Activated naive CD8-positive, alpha-beta T cell treated with anti-CD3 and anti-CD28 coated beads, Interleukin-2, amount 10 ng/mL, durations not matched to agents 7 days and 5 days (primary cell): ENCODE results near the gene RGS3. TPM values are rescaled to one million over a fixed set of nuclear protein-coding genes. Genes with fewer than 3 reads are reported as not detected.
A peak's percentile ranks its signal among the peaks of the same experiment; 100 is the strongest.

Experiments used
- ATAC-seq: fragments of 150-1000 bp; cut with Tn5 transposase; one replicate; pipeline ENCODE4 v1.10.0; 2021; ENCODE audit warnings: low read depth, moderate library complexity
- POLR2A ChIA-PET: fragments of 350-600 bp; sonication (Branson Sonifier 250); formaldehyde crosslinking; loops from one replicate; lab custom pipeline; 2021; ENCODE audit warnings: antibody characterized with exemption; lab: Charles Lee
- DNase-seq: peaks from one replicate; pipeline ENCODE4 v3.0.0; 2021
- H3K27ac Mint-ChIP-seq: one replicate; pipeline ENCODE4 v1.8.0; 2022; ENCODE audit warnings: mild to moderate bottlenecking, mixed read lengths
- H3K27me3 Mint-ChIP-seq: one replicate; pipeline ENCODE4 v1.8.0; 2022; ENCODE audit warnings: mild to moderate bottlenecking, moderate library complexity, mixed read lengths
- H3K36me3 Mint-ChIP-seq: one replicate; pipeline ENCODE4 v1.8.0; 2021; ENCODE audit warnings: mild to moderate bottlenecking, mixed read lengths
- H3K4me1 Mint-ChIP-seq: one replicate; pipeline ENCODE4 v1.8.0; 2021; ENCODE audit warnings: mixed read lengths
- H3K4me3 Mint-ChIP-seq: one replicate; pipeline ENCODE4 v1.8.0; 2022; ENCODE audit warnings: mild to moderate bottlenecking, moderate library complexity, mixed read lengths
- H3K9me3 Mint-ChIP-seq: one replicate; pipeline ENCODE4 v1.8.0; 2021; ENCODE audit warnings: mixed read lengths
- total RNA-seq, 2 experiments: library from RNA; stranded (reverse); gene quantifications; one replicate each; pipeline ENCODE4 v1.2.3, GENCODE V29; 2021

RGS3 gene
- total RNA-seq, 2 experiments from 2014 or later, result 63.2 to 65.5 TPM

DNA sequence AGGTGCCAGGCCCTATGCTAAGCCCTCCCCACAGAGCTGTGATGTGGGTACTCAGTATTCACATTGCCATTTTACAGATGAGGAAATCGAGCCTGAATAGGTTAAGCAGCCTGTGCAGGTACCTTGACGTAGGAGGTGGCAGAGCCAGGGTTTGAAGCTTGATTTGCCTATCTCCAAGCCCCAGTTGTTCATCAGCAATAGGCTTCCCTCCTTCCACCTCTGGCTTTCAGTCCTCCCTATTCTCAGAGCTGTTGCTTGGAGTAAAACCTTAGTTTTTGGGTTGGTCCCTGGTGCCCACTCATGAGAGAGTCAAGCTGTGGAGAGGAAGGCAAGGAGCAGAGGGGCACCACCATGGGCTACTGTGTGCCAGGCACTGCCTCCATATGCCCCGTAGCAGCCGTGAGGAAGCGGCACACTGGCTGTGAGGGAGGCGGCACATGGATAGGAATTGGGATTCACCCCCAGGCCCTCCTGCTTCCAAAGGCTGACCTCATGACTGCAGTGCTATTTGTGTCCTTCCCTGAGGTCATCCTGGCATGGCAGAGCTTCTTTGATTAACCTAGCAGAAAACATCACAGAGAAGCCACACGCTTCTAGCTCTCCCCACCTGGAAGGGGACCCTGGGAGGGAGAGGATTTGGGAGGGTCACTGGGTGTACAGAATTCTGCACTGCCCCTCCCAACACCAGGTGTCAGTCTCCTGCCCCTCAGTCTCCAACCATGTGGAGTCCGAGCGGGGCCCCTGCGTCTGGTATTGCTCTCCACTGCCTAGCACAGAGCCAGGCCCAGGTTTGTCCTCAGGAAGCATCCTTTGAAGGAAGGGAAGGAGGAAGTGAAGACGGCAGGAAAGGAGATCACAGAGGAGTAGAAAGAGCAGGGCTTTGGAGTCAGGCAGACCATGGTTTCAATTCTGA lies 109.8 kb downstream of the RGS3 start:
- Mint-ChIP-seq H3K4me1 (peaks cover 37% of the 10 kb centered on the region), H3K27me3 (no peaks in the 10 kb centered on the region), H3K27ac (no peak overlapping the region), H3K36me3 (peaks cover 2% of the 10 kb centered on the region), H3K4me3 (no peak overlapping the region), H3K9me3 (no peaks in the 10 kb centered on the region)
- POLR2A ChIA-PET, result no interaction called here
- DNase-seq, result no peak
- ATAC-seq, result no peak

DNA sequence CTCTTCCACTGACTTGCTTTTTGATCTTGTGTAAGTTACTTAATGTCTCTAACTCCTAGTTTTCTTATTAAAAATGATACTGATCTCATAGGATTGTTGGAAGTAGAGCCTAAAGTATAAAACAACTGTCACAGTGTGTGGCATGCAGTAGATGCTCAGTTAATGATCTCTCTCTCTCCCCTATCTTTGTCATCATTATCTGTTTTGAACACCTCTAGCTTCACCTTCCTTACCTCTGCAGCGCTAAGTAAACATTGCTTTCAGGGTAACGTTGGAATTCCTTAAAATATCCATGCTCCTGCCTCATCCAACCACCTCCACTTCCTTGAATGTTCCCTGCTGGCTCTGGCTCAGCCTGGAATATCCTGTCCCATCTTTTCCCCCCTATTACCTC lies 110.4 kb downstream of the RGS3 start:
- ATAC-seq (no peak), DNase-seq (no peak)
- POLR2A ChIA-PET, result no interaction called here
- Mint-ChIP-seq H3K4me3 (no peak overlapping the region), H3K4me1 (peaks cover 41% of the 10 kb centered on the region), H3K36me3 (peaks cover 2% of the 10 kb centered on the region), H3K27ac (no peak overlapping the region), H3K27me3 (no peaks in the 10 kb centered on the region), H3K9me3 (no peaks in the 10 kb centered on the region)

DNA sequence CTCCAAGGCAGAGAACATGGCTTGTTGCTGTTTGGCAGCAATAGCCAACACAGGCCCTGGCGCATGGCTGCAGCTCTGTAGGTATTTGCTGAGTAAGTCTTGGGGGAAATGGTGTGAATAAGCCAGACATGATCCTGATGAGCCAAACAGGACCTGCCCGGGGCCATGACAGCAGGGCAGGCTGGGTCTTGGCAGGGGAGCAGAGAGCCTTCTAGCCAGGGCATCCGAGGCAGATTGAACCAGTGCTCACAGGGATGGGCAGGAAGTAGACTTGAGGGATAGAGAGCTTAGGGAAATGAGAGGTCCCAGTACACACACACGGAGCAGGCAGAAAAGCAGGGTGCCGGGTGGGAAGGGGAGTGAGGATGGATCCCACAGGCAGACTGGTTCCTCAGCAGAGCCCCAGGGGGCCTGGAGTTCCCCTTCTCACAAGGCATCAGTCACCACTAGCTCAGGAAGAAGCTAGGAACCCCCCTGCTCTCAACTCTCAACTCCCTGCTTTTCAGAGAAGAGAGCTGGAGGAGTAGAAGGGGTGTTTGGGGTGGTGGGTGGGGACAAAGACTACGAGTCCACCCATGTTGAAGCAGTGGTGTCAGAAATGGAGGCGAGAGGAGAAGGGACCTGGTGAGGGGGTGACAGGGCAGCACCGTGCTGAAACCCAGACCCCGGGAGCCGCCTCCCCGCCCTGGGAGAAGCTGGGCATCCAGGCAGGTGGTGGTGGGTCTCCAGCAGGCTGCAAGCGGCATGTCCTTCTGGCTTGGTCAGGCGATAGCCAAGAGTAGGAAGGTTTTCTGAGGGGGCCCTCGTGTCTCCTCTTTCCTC lies 111.1 kb downstream of the RGS3 start:
- Mint-ChIP-seq H3K4me3 (no peak overlapping the region), H3K27ac (peak overlapping the region; percentile 56), H3K36me3 (peaks cover 2% of the 10 kb centered on the region), H3K9me3 (no peaks in the 10 kb centered on the region), H3K27me3 (no peaks in the 10 kb centered on the region), H3K4me1 (peaks cover 44% of the 10 kb centered on the region)
- no peak for DNase-seq
- ATAC-seq, result no peak
- POLR2A ChIA-PET, result no interaction called here

DNA sequence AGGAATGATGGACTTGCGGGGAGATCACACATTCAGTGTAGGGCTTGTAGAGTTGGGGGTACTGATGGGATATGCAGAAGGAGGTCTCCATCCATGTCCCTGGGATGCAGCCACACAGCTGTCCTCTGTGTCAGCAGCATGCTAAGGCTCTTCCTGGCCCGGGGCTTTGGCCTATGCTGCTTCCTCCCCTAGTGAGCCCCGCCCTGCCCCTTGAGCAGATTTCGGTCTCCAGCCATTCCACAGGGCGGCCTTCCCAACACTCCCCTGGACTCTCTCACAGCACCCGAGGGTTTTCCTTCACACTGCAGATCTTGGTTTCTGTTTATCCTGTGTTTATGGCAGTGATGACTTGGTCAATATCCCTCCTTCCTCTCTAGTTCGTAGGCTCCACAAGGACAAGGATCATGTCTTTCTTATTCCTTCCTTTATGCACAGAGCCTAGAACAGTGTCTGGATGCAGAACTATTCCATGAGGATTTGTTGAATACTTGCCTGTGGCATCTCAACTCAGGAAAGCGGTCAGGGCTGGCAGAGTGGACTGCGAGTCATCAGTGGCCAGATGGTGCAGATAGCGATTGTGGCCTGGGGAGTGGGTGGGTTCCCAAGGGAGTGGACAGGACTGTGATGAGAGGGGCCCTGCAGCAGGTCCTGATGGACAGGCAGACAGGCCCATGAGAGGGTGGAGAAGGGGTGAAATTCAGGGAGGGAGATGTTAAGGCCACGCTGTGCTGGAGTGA lies 114.2 kb downstream of the RGS3 start:
- Mint-ChIP-seq H3K4me1 (peaks cover 65% of the 10 kb centered on the region), H3K27me3 (no peaks in the 10 kb centered on the region), H3K9me3 (no peaks in the 10 kb centered on the region), H3K4me3 (peak overlapping the region; percentile 86), H3K36me3 (peaks cover under 1% of the 10 kb centered on the region), H3K27ac (peak overlapping the region; percentile 95)
- no peak for ATAC-seq
- POLR2A ChIA-PET, result interaction anchor here (0.8 to 5.3 kb wide), 11 partner anchors 8 to 302 kb away, joined by 3 to 97 read pairs (median 9); partner anchors contain the start of genes C9orf43, CDC26, POLE3 and PRPF4
- no peak for DNase-seq

DNA sequence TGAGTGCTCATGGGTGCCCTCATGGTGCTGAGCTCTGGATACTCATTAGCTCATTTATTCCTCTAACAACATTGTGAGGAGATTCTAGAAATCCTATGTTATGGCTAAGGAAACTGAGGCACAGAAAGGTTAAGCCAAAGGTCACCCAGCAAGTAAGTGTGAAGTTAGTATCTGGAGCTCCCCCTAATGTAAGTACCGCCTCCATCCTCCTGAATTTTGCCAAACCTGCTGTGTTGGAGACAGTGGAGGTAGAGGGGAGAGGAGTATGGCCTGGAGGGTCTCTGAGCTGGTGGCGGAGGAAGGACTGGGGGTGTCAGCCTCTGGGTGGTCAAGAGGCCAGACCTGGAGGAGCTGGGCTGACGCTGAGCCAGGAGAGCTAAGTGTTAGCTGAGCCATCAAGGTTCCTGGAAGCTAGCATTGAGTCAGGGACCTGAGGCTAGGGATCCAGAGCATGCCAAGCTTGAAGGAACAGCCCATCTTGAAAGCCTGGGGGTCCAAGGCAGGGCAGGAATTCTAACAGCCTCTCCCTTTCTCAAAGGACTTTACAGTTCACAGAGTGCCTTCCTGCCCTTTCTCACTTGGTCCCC lies 114.8 kb downstream of the RGS3 start:
- H3K36me3 Mint-ChIP-seq, result peaks cover 6% of the 10 kb centered on the region
- H3K4me1 Mint-ChIP-seq, result peaks cover 72% of the 10 kb centered on the region
- H3K9me3 Mint-ChIP-seq, result no peaks in the 10 kb centered on the region
- peak overlapping the region; percentile 86 for H3K4me3 Mint-ChIP-seq
- DNase-seq (no peak), ATAC-seq (peak; percentile 6)
- POLR2A ChIA-PET, result interaction anchor here (0.8 to 5.3 kb wide), 13 partner anchors 9 to 303 kb away, joined by 3 to 97 read pairs (median 9); partner anchors contain the start of genes C9orf43, CDC26, POLE3 and PRPF4
- no peaks in the 10 kb centered on the region for H3K27me3 Mint-ChIP-seq
- H3K27ac Mint-ChIP-seq, result peak overlapping the region; percentile 95

DNA sequence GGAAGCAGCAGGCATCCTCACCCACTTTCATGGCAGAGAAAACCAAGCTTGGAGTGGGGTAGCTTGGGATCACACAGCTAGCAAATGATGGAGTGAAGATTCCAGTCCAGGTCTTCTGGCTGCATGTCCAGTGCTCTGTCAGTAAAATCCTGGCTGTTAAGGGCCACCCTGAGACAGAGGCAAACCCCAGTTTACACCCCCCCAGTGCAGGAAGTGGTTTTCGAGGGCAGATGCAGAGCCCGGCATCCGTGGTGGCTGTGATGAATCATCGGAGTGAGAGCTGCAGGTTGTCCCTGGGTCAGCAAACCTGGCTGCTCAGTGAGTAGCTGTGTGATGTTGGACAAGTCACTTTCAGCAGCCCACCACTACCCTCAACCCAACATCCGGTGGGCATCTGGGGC lies 115.4 kb downstream of the RGS3 start:
- DNase-seq, result peak; percentile 86
- Mint-ChIP-seq H3K4me3 (peak overlapping the region; percentile 86), H3K9me3 (no peaks in the 10 kb centered on the region)

DNA sequence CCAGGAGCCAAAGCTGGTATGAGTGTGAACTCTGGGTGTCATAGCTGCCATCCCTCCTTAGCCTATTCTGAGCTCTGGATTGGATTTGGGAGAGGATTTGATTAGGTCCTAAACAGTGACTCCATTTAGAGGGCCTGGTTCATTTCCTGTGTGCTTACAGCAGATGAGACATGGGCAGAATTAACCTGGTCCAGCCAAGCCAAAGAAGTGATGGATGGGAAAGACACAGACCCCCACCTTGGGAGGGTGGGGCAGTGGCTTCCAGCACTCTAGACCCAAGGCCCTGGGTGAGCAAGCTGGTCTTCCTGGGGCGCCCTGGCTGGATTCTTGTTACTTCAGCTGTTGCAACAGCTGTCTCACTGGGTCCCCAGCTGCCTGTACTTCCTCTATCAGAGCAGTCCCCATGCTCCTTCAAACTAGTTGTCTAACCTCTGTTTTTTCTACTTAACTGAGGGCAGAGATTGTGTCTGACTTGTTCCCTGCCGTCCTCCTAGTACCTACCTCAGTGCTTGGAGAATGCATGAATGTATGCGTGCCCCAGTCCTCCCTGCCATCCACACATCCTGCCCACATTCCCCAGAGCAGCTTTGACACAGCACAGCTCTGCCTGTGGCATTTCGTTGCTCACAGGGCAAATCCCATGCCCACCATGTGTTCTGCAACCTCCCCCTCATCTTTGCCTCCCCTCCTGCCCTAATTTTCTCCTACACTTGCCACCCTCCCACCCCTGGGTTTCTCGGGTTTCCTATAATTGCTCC lies 115.9 kb downstream of the RGS3 start:
- no peak for DNase-seq
- peak overlapping the region; percentile 95 for H3K27ac Mint-ChIP-seq

More for the DNA sequence above, 115.4 kb downstream of the RGS3 start:
- Mint-ChIP-seq H3K36me3 (peaks cover 11% of the 10 kb centered on the region), H3K4me1 (peaks cover 69% of the 10 kb centered on the region), H3K27me3 (no peaks in the 10 kb centered on the region), H3K27ac (peak overlapping the region; percentile 95)
- ATAC-seq, result peak; percentile 64
- POLR2A ChIA-PET, result interaction anchor here (1.0 to 5.3 kb wide), 16 partner anchors 9 to 304 kb away, joined by 3 to 97 read pairs (median 8); partner anchors contain the start of genes C9orf43, CDC26, POLE3 and PRPF4

DNA sequence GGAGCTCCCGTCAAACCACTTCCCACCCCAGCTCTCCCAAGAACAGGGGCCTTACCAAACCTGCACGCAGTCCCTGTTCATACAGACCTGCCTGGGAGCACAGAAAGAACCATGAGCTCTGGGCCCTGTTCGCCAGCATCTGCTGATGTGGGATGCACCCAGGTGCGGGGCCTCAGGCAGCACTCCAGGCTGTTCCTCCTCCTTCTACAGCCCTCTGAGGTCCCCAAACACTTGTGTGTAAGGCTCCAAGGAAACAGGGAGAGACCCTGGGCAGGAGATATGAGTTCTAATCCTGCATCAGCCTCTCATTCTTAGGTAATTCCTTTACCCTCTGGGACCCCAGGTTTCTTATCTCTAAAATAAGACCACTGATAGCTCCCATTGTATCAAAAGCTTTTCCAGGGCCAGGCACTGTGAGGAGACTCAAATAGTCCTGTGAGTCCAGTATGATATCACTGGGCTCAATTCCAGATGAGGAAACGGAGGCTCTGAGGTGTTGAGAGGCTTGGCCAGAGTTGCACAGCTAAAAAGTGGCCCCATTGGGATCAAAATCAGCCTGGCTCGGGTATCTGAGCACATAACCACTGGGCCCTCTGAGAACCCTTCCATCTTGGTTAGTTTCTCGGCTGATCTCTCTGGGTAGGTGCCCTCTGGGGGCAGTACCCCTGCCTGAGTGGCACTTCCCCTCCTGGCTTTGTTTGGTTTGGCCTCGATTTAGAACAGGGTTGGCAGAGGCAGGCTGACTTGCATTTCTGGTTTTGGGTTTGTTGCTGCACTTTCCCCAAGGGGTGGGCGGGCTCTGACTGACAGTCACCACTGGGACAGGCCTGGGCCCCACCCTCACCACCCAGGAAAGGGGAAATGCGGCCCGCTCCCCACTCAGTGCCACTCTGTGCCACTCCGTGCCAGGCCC lies 116.8 kb downstream of the RGS3 start:
- H3K9me3 Mint-ChIP-seq, result no peaks in the 10 kb centered on the region
- H3K36me3 Mint-ChIP-seq, result peaks cover 19% of the 10 kb centered on the region
- no peak for ATAC-seq
- peak overlapping the region; percentile 86 for H3K4me3 Mint-ChIP-seq
- H3K4me1 Mint-ChIP-seq, result peaks cover 68% of the 10 kb centered on the region
- H3K27me3 Mint-ChIP-seq, result no peaks in the 10 kb centered on the region
- DNase-seq, result peak; percentile 52
- POLR2A ChIA-PET, result interaction anchor here (0.8 to 5.3 kb wide), 13 partner anchors 11 to 305 kb away, joined by 3 to 97 read pairs (median 6); partner anchors contain the start of genes C9orf43, CDC26, POLE3 and PRPF4
- H3K27ac Mint-ChIP-seq, result peak overlapping the region; percentile 95

More for the DNA sequence above, 115.9 kb downstream of the RGS3 start:
- Mint-ChIP-seq H3K36me3 (peaks cover 12% of the 10 kb centered on the region), H3K9me3 (no peaks in the 10 kb centered on the region), H3K27me3 (no peaks in the 10 kb centered on the region), H3K4me1 (peaks cover 63% of the 10 kb centered on the region), H3K4me3 (peak overlapping the region; percentile 86)
- ATAC-seq, result peak; percentile 16
- POLR2A ChIA-PET, result interaction anchor here (0.8 to 5.3 kb wide), 16 partner anchors 10 to 304 kb away, joined by 3 to 97 read pairs (median 8); partner anchors contain the start of genes C9orf43, CDC26, POLE3 and PRPF4

DNA sequence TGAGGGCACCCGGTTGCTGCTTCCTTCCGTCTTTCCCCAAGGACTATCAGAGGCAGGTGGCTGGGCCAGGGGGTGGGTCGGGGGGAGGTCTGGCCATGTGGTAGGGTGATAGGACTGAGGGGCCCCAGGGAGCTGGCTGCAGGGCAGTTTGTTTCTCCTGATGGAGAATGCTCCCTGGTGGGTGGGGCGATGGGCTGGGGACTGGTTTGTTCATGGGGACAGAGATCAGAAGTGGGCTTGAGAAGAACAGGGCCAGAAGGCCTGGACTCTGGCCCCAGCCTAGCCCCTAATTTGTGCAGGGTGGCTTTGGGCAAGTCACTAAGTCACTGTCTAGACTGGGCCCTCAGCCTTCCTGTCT lies 117.4 kb downstream of the RGS3 start:
- ATAC-seq (no peak), DNase-seq (no peak)
- Mint-ChIP-seq H3K9me3 (no peaks in the 10 kb centered on the region), H3K4me3 (peak overlapping the region; percentile 86), H3K36me3 (peaks cover 24% of the 10 kb centered on the region), H3K27me3 (no peaks in the 10 kb centered on the region), H3K27ac (peak overlapping the region; percentile 95), H3K4me1 (peaks cover 75% of the 10 kb centered on the region)
- POLR2A ChIA-PET, result interaction anchor here (1.1 to 5.3 kb wide), 6 partner anchors 11 to 170 kb away, joined by 3 to 97 read pairs (median 10); partner anchors contain the start of genes C9orf43 and POLE3

DNA sequence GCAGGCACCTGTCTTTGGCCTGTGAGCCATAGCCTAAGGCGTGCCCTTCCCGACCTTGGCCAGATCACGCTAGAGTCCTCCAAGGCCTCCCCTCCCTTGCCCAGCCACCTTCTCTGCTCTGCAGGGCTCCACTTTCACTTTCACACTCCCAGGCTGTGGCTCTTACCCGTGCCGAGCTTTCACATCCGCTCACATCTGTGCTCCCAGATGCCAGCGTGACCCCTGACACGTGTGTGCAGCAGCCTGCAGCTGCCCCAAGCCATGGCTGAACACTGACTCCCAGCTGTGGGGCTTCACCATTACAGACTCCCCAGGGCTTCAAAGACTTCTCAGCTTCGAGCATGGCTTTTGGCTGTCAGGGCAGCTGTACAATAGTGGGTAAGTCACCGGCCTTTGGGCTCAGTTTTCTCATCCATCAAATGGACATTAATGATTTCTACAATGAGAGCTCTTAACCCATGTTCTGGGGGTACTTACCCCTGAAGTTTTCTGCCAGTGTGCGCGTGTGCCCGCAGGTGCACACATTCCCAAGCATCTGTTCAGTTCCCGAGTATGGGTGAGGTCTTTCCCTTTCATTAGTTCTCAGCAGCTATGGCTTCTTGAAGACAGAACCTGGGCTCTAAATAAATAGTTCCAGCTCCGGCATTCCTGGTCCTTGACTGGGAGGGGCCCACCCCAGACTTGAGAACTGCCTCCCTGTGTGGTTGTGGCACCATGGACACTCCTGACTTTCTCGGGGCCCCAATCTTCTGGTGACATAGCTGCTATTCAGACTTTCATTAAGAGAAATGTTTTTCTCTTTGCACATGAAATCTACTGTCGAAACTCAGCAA lies 118.6 kb downstream of the RGS3 start:
- Mint-ChIP-seq H3K36me3 (peaks cover 29% of the 10 kb centered on the region), H3K27ac (peak overlapping the region; percentile 95)

More for the DNA sequence above, 118.6 kb downstream of the RGS3 start:
- Mint-ChIP-seq H3K4me3 (peak overlapping the region; percentile 86), H3K27me3 (no peaks in the 10 kb centered on the region), H3K4me1 (peaks cover 80% of the 10 kb centered on the region), H3K9me3 (no peaks in the 10 kb centered on the region)
- DNase-seq, result peak; percentile 80
- ATAC-seq, result peak; percentile 84
- POLR2A ChIA-PET, result interaction anchor here (1.1 to 5.3 kb wide), 8 partner anchors 10 to 242 kb away, joined by 3 to 97 read pairs (median 6); partner anchors contain the start of genes C9orf43, POLE3 and WDR31
